Measurements from ENCODE around the gene NTF3. TPM values are rescaled to one million over a fixed set of nuclear protein-coding genes. Genes with fewer than 3 reads are reported as not detected.

The NTF3 gene
- total RNA-seq, 6 experiments from 2014 or later, result 5.2 to 9.5 (median 8.6) TPM

GRCh38 chr12:5403411-5403810 lies 28.5 kb upstream of the NTF3 start:
- peaks cover 36% of the 10 kb centered on the region for H3K27me3 Mint-ChIP-seq (ENCODE audit: insufficient read depth)
- H3K27ac Mint-ChIP-seq, result no peak overlapping the region
- DNase-seq, result no peak
- TF ChIP-seq, protein P1, sequence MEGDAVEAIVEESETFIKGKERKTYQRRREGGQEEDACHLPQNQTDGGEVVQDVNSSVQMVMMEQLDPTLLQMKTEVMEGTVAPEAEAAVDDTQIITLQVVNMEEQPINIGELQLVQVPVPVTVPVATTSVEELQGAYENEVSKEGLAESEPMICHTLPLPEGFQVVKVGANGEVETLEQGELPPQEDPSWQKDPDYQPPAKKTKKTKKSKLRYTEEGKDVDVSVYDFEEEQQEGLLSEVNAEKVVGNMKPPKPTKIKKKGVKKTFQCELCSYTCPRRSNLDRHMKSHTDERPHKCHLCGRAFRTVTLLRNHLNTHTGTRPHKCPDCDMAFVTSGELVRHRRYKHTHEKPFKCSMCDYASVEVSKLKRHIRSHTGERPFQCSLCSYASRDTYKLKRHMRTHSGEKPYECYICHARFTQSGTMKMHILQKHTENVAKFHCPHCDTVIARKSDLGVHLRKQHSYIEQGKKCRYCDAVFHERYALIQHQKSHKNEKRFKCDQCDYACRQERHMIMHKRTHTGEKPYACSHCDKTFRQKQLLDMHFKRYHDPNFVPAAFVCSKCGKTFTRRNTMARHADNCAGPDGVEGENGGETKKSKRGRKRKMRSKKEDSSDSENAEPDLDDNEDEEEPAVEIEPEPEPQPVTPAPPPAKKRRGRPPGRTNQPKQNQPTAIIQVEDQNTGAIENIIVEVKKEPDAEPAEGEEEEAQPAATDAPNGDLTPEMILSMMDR (IDR thresholded peaks at IDR 0.05), result no peak
- no peaks in the 10 kb centered on the region for H3K36me3 Mint-ChIP-seq (ENCODE audit: low read depth)
- H3K9me3 Mint-ChIP-seq, result no peaks in the 10 kb centered on the region
- H3K4me1 Mint-ChIP-seq (ENCODE audit: low read depth), result no peaks in the 10 kb centered on the region
- H3K4me3 Mint-ChIP-seq, result no peak overlapping the region

GRCh38 chr12:5407034-5407856 lies 24.7 kb upstream of the NTF3 start:
- no peak overlapping the region for H3K4me3 Mint-ChIP-seq
- H3K4me1 Mint-ChIP-seq (ENCODE audit: low read depth), result no peaks in the 10 kb centered on the region
- H3K27me3 Mint-ChIP-seq (ENCODE audit: insufficient read depth), result peaks cover 31% of the 10 kb centered on the region
- no peak overlapping the region for H3K27ac Mint-ChIP-seq
- DNase-seq, result peak; percentile 4
- H3K9me3 Mint-ChIP-seq, result no peaks in the 10 kb centered on the region
- TF ChIP-seq, protein P1 (IDR thresholded peaks at IDR 0.05), result no peak
- no peaks in the 10 kb centered on the region for H3K36me3 Mint-ChIP-seq (ENCODE audit: low read depth)

GRCh38 chr12:5409619-5410018 lies 22.3 kb upstream of the NTF3 start:
- TF ChIP-seq, protein P1 (IDR thresholded peaks at IDR 0.05), result no peak
- no peaks in the 10 kb centered on the region for H3K4me1 Mint-ChIP-seq (ENCODE audit: low read depth)
- no peak overlapping the region for H3K27ac Mint-ChIP-seq
- no peaks in the 10 kb centered on the region for H3K36me3 Mint-ChIP-seq (ENCODE audit: low read depth)
- no peak overlapping the region for H3K4me3 Mint-ChIP-seq
- no peak for DNase-seq
- H3K9me3 Mint-ChIP-seq, result no peaks in the 10 kb centered on the region; the same call in 1 of the 2 replicates
- peaks cover 18% of the 10 kb centered on the region for H3K27me3 Mint-ChIP-seq (ENCODE audit: insufficient read depth)

- Mint-ChIP-seq H3K27me3 (ENCODE audit: insufficient read depth) (peaks cover 7% of the 10 kb centered on the region), H3K27ac (no peak overlapping the region), H3K36me3 (ENCODE audit: low read depth) (no peaks in the 10 kb centered on the region), H3K4me1 (ENCODE audit: low read depth) (peaks cover 29% of the 10 kb centered on the region), H3K4me3 (no peak overlapping the region), H3K9me3 (no peaks in the 10 kb centered on the region; the same call in 1 of the 2 replicates)
- no peak for DNase-seq
- TF ChIP-seq, protein P1 (IDR thresholded peaks at IDR 0.05), result no peak
Observed at GRCh38 chr12:5416571-5416970, 15.3 kb upstream of the NTF3 start.

- TF ChIP-seq, protein P1 (IDR thresholded peaks at IDR 0.05), result no peak
- no peaks in the 10 kb centered on the region; the same call in 1 of the 2 replicates for H3K9me3 Mint-ChIP-seq
- H3K36me3 Mint-ChIP-seq (ENCODE audit: low read depth), result no peaks in the 10 kb centered on the region
- H3K4me3 Mint-ChIP-seq, result no peak overlapping the region
- DNase-seq, result no peak
- peaks cover 29% of the 10 kb centered on the region for H3K4me1 Mint-ChIP-seq (ENCODE audit: low read depth)
- peaks cover 8% of the 10 kb centered on the region for H3K27me3 Mint-ChIP-seq (ENCODE audit: insufficient read depth)
- no peak overlapping the region; the same call in 1 of the 2 replicates for H3K27ac Mint-ChIP-seq
Observed at GRCh38 chr12:5417500-5417899, 14.4 kb upstream of the NTF3 start.

Measured in HFFc6 (cell line).